Left lung (tissue), 10 donors: ENCODE measurements around the gene RAB3A. TPM values are rescaled to one million over a fixed set of nuclear protein-coding genes. Genes with fewer than 3 reads are reported as not detected.
"Not testable (repeated sequence)": the region's sequence is repeated elsewhere in the genome, so short reads cannot be mapped to it uniquely, and the experiment has no call there.

Experiments used
- ATAC-seq: fragments of 200-7000 bp; cut with Tn5 transposase; one replicate; pipeline ENCODE4 v1.9.1; 2020; ENCODE audit warnings: moderate library complexity
- DNase-seq, 4 donors: peaks; one replicate each; pipeline ENCODE4 v3.0.0-alpha.2; 2013 to 2020
- H3K27ac ChIP-seq, 2 donors: fragments of 200-600 bp; sonication (generic) in 1 of 2; one replicate each; pipeline versions ENCODE4 v1.5.0 to v1.8.0; 2020 to 2021
- H3K27me3 ChIP-seq, 2 donors: fragments of 200-600 bp; sonication (generic) in 1 of 2; one replicate each; pipeline versions ENCODE4 v1.5.0 to v1.8.0; 2020 to 2021
- H3K36me3 ChIP-seq, 2 donors: fragments of 200-600 bp; sonication (generic) in 1 of 2; one replicate each; pipeline versions ENCODE4 v1.5.0 to v1.8.0; 2020 to 2021
- H3K4me1 ChIP-seq, 2 donors: fragments of 200-600 bp; one replicate each; pipeline ENCODE4 v1.8.0; 2021
- H3K4me3 ChIP-seq, 2 donors: fragments of 200-600 bp; sonication (generic) in 1 of 2; one replicate each; pipeline versions ENCODE4 v1.5.0 to v1.8.0; 2020 to 2021; ENCODE audit warnings: mild to moderate bottlenecking in 1 of 2
- H3K9me3 ChIP-seq, 2 donors: fragments of 200-600 bp; sonication (generic) in 1 of 2; one replicate each; pipeline versions ENCODE4 v1.5.0 to v1.8.0; 2020 to 2021
- intact Hi-C, 2 donors: fragments of 100-400 bp; cut with DNase I; formaldehyde crosslinking; loops; one replicate each; pipeline versions ENCODE4 v1.11.2 to v1.14.2; 2022
- polyA plus RNA-seq, 6 donors: library from polyadenylated mRNA; unstranded; fragments of 120-200 nt; gene quantifications; one replicate each; pipeline ENCODE4 v1.2.1, GENCODE V29; 2013; ENCODE audit not compliant: insufficient read length in 6 of 6
- total RNA-seq, 2 donors: library from RNA; stranded (reverse); fragmentation: NEBNext Ultra II Directional; extraction: Animal tissue kit (Norgen Biotek cat#: 25700); gene quantifications; one replicate each; pipeline ENCODE4 v1.2.1, GENCODE V29; 2021
- TF ChIP-seq, protein P1 (sequence below), 2 donors: fragments of 200-600 bp; sonication (generic) in 1 of 2; IDR thresholded peaks; one replicate each; pipeline versions ENCODE4 v1.5.0 to v1.8.0; 2021; ENCODE audit warnings: antibody characterized with exemption in 2 of 2
- donor health status: DM: no; HTN: yes; CAD: no.
- donor health status: DM: no; HTN: no; CAD: no.

Gene RAB3A
- total and polyA plus RNA-seq, 8 donors: 3.1 to 6.2 (median 4.3) TPM

DNA sequence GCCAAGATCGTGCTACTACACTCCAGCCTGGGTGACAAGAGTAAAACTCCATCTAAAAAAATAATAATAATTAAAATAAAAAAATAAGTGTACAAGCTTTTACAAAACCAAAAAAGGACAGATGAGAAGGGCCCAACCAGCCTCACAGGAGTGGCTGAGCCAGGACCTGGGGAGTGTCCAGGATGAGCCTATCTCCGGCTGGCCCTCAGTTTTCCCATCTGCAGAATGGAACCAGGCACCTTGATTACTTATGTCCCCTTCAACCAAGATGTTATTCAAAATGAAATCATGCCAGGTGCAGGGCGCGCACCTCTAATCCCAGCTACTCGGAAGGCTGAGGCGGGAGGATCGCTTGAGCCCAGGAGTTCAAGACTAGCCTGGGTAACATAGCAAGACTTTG, 39.8 kb downstream of the RAB3A start:
- H3K27ac ChIP-seq: no peak overlapping the region
- H3K9me3 ChIP-seq: no peaks in the 10 kb centered on the region
- TF ChIP-seq, protein P1, sequence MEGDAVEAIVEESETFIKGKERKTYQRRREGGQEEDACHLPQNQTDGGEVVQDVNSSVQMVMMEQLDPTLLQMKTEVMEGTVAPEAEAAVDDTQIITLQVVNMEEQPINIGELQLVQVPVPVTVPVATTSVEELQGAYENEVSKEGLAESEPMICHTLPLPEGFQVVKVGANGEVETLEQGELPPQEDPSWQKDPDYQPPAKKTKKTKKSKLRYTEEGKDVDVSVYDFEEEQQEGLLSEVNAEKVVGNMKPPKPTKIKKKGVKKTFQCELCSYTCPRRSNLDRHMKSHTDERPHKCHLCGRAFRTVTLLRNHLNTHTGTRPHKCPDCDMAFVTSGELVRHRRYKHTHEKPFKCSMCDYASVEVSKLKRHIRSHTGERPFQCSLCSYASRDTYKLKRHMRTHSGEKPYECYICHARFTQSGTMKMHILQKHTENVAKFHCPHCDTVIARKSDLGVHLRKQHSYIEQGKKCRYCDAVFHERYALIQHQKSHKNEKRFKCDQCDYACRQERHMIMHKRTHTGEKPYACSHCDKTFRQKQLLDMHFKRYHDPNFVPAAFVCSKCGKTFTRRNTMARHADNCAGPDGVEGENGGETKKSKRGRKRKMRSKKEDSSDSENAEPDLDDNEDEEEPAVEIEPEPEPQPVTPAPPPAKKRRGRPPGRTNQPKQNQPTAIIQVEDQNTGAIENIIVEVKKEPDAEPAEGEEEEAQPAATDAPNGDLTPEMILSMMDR (IDR thresholded peaks at IDR 0.05): no peak
- H3K4me1 ChIP-seq: peaks cover 10 to 30% of the 10 kb centered on the region in 2 donors
- ATAC-seq: no peak
- H3K36me3 ChIP-seq: peaks cover 0 to 71% of the 10 kb centered on the region in 2 donors
- DNase-seq: no peak
- intact Hi-C loops: no loop called here
- H3K4me3 ChIP-seq: no peak overlapping the region
- H3K27me3 ChIP-seq: no peaks in the 10 kb centered on the region

DNA sequence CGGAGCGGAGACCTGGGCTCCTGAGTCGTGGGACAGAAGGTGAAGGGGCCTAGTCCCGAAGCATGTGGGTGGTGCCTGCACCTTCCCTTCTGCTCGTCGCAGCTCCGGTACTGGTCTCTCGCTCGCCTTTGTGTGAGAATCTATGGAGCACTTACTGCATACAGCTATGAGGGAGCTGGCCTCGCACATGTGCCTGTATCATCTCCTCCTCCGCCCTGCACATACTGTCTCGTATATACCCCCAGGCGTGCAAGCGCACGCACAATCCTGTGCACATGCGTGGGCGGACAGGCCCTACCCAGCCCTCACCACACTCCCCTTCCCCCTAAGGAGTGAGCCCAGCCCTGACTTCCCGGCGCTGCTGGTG, 42.2 kb downstream of the RAB3A start:
- no peaks in the 10 kb centered on the region for H3K27me3 ChIP-seq
- peak overlapping the region in 1 of 2 donors; percentile 33 for H3K4me3 ChIP-seq
- ATAC-seq (no peak), DNase-seq (no peak)
- intact Hi-C loops: no loop called here
- peaks cover 0 to 47% of the 10 kb centered on the region in 2 donors for H3K36me3 ChIP-seq
- H3K27ac ChIP-seq: no peak overlapping the region
- TF ChIP-seq, protein P1 (IDR thresholded peaks at IDR 0.05): no peak
- no peaks in the 10 kb centered on the region for H3K9me3 ChIP-seq
- peaks cover 20 to 26% of the 10 kb centered on the region in 2 donors for H3K4me1 ChIP-seq

DNA sequence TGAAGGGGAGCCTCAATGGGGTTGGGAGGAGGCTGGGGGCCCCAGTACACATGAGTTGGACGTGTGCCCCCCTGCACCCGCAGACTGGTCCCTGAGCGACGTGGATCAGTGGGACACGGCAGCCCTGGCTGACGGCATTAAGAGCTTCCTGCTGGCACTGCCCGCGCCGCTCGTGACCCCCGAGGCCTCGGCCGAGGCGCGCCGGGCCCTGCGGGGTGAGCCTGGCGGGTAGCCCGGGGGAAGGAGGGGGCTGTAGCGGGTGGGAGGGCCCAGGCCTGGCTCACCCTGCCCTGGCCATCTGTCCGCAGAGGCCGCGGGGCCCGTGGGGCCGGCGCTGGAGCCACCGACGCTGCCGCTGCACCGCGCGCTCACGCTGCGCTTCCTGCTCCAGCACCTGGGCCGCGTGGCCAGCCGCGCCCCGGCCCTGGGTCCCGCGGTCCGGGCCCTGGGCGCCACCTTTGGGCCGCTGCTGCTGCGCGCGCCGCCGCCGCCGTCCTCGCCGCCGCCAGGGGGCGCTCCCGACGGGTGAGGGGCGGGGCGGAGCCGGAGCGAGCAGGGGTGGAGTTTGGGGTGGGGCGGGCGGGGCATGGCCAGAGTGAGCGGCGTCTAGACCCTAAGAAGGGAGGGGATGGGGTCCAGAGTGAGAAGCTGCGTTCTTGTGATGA, 42.7 kb downstream of the RAB3A start:
- Histone ChIP-seq H3K27me3 (no peaks in the 10 kb centered on the region), H3K9me3 (no peaks in the 10 kb centered on the region), H3K4me3 (peak overlapping the region; percentile 19 to 33), H3K36me3 (peaks cover 0 to 46% of the 10 kb centered on the region in 2 donors), H3K27ac (peak overlapping the region in 1 of 2 donors; percentile 41), H3K4me1 (peaks cover 24 to 32% of the 10 kb centered on the region in 2 donors)
- intact Hi-C loops: no loop called here
- peak in 3 of 4 donors; percentile 68 to 97 (median 75) for DNase-seq
- TF ChIP-seq, protein P1 (IDR thresholded peaks at IDR 0.05): peak; percentile 52 to 76
- peak; percentile 86 for ATAC-seq

DNA sequence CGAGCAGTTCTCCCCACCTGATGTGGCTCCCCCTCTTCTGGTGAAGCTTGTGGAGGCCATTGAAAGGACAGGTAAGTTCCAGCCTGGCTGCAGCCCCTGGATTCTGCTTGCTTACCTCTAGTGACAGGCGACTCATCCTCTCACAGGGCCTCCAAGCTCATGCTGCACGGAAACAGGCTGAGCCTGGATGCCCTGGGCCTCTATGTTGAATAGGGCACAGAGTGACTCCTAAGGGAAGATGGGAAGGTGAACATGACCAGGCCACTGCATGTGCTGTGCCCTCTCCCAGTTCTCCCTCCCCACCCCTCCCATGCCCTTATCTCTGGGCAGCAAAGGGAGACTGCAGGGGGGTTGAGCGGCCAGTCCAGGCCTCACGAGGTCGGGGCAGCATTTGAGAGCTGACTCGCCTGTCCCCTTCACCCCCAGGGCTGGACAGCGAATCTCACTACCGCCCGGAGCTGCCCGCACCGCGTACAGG, 43.3 kb downstream of the RAB3A start:
- no peak for DNase-seq
- Histone ChIP-seq H3K27ac (peak overlapping the region in 1 of 2 donors; percentile 41), H3K9me3 (no peaks in the 10 kb centered on the region), H3K36me3 (peaks cover 0 to 46% of the 10 kb centered on the region in 2 donors), H3K4me1 (peaks cover 27 to 37% of the 10 kb centered on the region in 2 donors), H3K4me3 (peak overlapping the region in 1 of 2 donors; percentile 33), H3K27me3 (no peaks in the 10 kb centered on the region)
- intact Hi-C loops: no loop called here
- no peak for ATAC-seq
- TF ChIP-seq, protein P1 (IDR thresholded peaks at IDR 0.05): no peak

DNA sequence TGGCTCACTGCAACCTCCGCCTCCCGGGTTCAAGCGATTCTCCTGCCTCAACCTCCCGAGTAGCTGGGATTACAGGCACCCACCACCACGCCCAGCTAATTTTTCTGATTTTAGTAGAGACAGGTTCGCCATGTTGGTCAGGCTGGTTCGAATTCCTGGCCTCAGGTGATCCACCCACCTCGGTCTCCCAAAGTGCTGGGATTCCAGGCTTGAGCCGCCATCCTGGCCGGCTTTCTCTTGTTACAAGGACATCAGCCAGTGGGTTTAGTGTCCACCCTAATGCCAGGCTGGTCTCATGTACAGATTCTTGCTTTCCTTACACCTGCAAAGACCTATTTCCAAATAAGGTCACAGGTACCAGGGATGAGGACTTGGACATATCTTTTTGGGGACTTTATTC, 44.0 kb downstream of the RAB3A start:
- ATAC-seq (no peak), DNase-seq (no peak)
- Histone ChIP-seq H3K27ac (no peak overlapping the region), H3K36me3 (peaks cover 0 to 40% of the 10 kb centered on the region in 2 donors), H3K9me3 (no peaks in the 10 kb centered on the region), H3K27me3 (no peaks in the 10 kb centered on the region), H3K4me1 (peaks cover 27 to 41% of the 10 kb centered on the region in 2 donors), H3K4me3 (no peak overlapping the region)
- TF ChIP-seq, protein P1 (IDR thresholded peaks at IDR 0.05): no peak
- intact Hi-C loops: no loop called here

DNA sequence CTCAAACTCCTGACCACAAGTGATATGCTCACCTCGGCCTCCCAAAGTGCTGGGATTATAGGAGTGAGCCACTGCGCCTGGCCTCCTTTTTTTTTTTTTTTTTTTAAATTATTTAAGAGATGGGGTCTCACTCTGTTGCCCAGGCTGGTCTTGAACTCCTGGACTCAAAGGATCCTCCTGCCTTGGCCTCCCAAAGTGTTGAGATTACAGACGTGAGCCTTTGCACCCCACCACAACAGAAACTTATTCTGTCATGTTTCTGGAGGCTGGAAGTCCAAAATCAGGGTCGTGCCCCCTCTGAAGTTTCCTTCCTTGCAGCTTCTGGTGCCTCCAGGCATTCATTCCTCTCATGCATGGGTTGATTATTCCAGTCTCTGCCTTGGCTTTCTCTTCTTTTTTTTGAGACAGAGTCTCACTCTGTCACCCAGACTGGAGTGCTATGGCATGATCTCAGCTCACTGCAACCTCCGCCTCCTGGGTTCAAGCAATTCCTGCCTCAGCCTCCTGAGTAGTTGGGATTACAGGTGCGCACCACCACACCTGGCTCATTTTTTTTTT, 44.7 kb downstream of the RAB3A start:
- H3K27me3 ChIP-seq, intact Hi-C loops, ATAC-seq, H3K4me3 ChIP-seq, DNase-seq, H3K27ac ChIP-seq, H3K9me3 ChIP-seq: not testable (repeated sequence)
- peaks cover 0 to 34% of the 10 kb centered on the region in 2 donors for H3K36me3 ChIP-seq
- H3K4me1 ChIP-seq: peaks cover 30 to 47% of the 10 kb centered on the region in 2 donors
